Effector memory CD4-positive, alpha-beta T cell (primary cell): ENCODE results near the gene COL21A1.
"Not testable (repeated sequence)": the region's sequence is repeated elsewhere in the genome, so short reads cannot be mapped to it uniquely, and the experiment has no call there.

Source experiments
- DNase-seq, 3 donors: peaks; one replicate each; pipeline ENCODE4 v3.0.0-alpha.2; 2020
- H3K27ac ChIP-seq: 2 replicates; pipeline ENCODE4 v1.7.0; 2013; ENCODE audit warnings: mild to moderate bottlenecking, low read length, moderate library complexity; ENCODE audit not compliant: insufficient read depth, poor library complexity, severe bottlenecking
- H3K27me3 ChIP-seq: replicated peaks from 2 replicates; pipeline ENCODE4 v1.7.0; 2013; ENCODE audit warnings: mild to moderate bottlenecking, low read length; ENCODE audit not compliant: insufficient read depth, control insufficient read depth, poor library complexity, severe bottlenecking
- H3K36me3 ChIP-seq: 2 replicates; pipeline ENCODE4 v1.7.0; 2013; ENCODE audit warnings: mild to moderate bottlenecking, low read length, moderate library complexity; ENCODE audit not compliant: control insufficient read depth, insufficient read depth
- H3K4me1 ChIP-seq: 2 replicates; pipeline ENCODE4 v1.7.0; 2013; ENCODE audit warnings: low read length, mild to moderate bottlenecking; ENCODE audit not compliant: control insufficient read depth, insufficient read depth, poor library complexity, severe bottlenecking
- H3K4me3 ChIP-seq: 2 replicates; pipeline ENCODE4 v1.7.0; 2013; ENCODE audit warnings: low read length, low read depth, mild to moderate bottlenecking; ENCODE audit not compliant: insufficient read depth, poor library complexity, severe bottlenecking
- H3K9me3 ChIP-seq: 2 replicates; pipeline ENCODE4 v1.7.0; 2013; ENCODE audit warnings: mild to moderate bottlenecking, low read length, moderate library complexity; ENCODE audit not compliant: control insufficient read depth

COL21A1 gene

GRCh38 chr6:56026455-56027180 is 220.8 kb downstream of the COL21A1 start:
- Histone ChIP-seq H3K4me3 (no peak overlapping the region), H3K4me1 (no peaks in the 10 kb centered on the region), H3K36me3 (no peaks in the 10 kb centered on the region), H3K27ac (no peak overlapping the region), H3K9me3 (no peaks in the 10 kb centered on the region), H3K27me3 (no peaks in the 10 kb centered on the region)
- DNase-seq, result no peak

DNA sequence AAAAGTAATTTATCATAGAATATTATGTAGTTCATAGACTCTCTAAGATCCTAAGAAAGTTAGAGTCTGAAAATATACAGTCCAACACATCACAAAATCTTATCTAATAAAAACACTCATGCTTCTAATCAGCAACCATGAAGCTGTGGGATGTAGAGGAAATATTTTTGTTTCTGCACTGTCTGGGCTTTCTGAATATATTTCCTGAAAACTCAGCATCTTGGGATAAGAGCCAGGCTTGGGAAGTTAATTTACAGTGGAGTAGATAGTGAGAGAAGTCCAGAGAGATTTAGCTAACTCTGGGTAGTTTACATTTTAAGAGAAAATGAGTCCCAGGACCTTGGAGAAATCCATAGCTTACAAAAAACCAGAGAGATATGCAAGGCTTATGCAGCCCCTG is 221.6 kb downstream of the COL21A1 start:
- no peak overlapping the region for H3K27ac ChIP-seq
- no peaks in the 10 kb centered on the region for H3K36me3 ChIP-seq
- no peaks in the 10 kb centered on the region for H3K27me3 ChIP-seq
- H3K4me1 ChIP-seq, result no peaks in the 10 kb centered on the region
- H3K9me3 ChIP-seq, result no peaks in the 10 kb centered on the region
- no peak for DNase-seq
- no peak overlapping the region for H3K4me3 ChIP-seq

- Histone ChIP-seq H3K4me1 (no peaks in the 10 kb centered on the region), H3K9me3 (no peaks in the 10 kb centered on the region), H3K36me3 (no peaks in the 10 kb centered on the region), H3K27ac (no peak overlapping the region), H3K4me3 (no peak overlapping the region), H3K27me3 (no peaks in the 10 kb centered on the region)
- DNase-seq, result no peak
Measured at GRCh38 chr6:56024931-56025330, 222.4 kb downstream of the COL21A1 start.

DNA sequence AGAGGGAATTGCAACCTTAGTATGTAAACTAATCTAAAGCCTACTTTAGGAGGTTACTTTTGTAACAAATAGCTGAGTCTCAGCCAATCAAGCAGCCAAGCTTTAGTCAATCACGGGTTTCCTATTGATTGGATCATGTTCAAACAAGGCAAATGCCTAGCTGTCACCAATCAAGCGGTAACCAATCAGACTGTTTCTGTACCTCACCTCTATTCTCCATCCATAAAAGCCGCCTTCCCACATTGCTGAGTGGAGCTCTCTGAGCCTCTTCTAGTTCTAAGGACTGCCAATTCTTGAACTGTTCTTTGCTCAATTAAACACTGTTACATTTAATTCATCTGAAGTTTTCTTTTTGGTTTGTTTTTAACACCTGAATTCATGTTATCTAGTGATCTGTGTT is 223.6 kb downstream of the COL21A1 start:
- Histone ChIP-seq H3K27me3 (no peaks in the 10 kb centered on the region), H3K36me3 (no peaks in the 10 kb centered on the region), H3K4me1 (no peaks in the 10 kb centered on the region), H3K9me3 (no peaks in the 10 kb centered on the region), H3K27ac (no peak overlapping the region), H3K4me3 (no peak overlapping the region)
- no peak for DNase-seq

- Histone ChIP-seq H3K9me3 (no peaks in the 10 kb centered on the region), H3K4me3 (no peak overlapping the region), H3K27ac (no peak overlapping the region), H3K27me3 (no peaks in the 10 kb centered on the region), H3K36me3 (no peaks in the 10 kb centered on the region), H3K4me1 (no peaks in the 10 kb centered on the region)
- DNase-seq, result no peak
Measured at GRCh38 chr6:56022678-56023077, 224.7 kb downstream of the COL21A1 start.

- no peaks in the 10 kb centered on the region for H3K4me1 ChIP-seq
- H3K27ac ChIP-seq, result no peak overlapping the region
- H3K27me3 ChIP-seq, result no peaks in the 10 kb centered on the region
- H3K36me3 ChIP-seq, result no peaks in the 10 kb centered on the region
- no peaks in the 10 kb centered on the region for H3K9me3 ChIP-seq
- no peak for DNase-seq
- no peak overlapping the region for H3K4me3 ChIP-seq
Measured at GRCh38 chr6:56021943-56022342, 225.4 kb downstream of the COL21A1 start.

- no peak overlapping the region for H3K27ac ChIP-seq
- no peak for DNase-seq
- H3K4me3 ChIP-seq, result no peak overlapping the region
- H3K36me3 ChIP-seq, result no peaks in the 10 kb centered on the region
- no peaks in the 10 kb centered on the region for H3K4me1 ChIP-seq
- no peaks in the 10 kb centered on the region for H3K9me3 ChIP-seq
- H3K27me3 ChIP-seq, result no peaks in the 10 kb centered on the region
Measured at GRCh38 chr6:56019973-56020372, 227.4 kb downstream of the COL21A1 start.

DNA sequence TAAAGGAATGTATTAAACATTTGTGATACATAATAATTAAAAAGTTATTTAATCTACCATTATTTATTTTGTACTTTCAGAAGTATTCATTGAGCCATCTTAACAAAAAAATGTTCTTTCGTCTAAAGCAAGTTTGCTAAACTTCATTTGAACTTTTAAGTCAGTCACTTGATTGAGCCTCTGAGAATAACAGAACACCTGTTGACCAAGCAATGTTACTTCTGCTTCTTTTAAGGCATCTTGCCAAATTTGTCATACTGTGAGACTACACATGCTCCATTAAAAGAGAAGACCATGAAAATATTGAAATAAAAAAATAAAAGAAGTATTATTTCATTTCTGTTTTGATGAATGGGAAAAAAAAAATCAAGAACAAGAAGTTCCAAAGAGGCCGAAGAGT is 230.2 kb downstream of the COL21A1 start:
- no peak for DNase-seq
- no peaks in the 10 kb centered on the region for H3K4me1 ChIP-seq
- H3K27me3 ChIP-seq, result no peaks in the 10 kb centered on the region
- H3K36me3 ChIP-seq, result no peaks in the 10 kb centered on the region
- H3K9me3 ChIP-seq, result no peaks in the 10 kb centered on the region
- H3K27ac ChIP-seq, result no peak overlapping the region
- H3K4me3 ChIP-seq, result no peak overlapping the region

GRCh38 chr6:56014039-56014438 is 233.3 kb downstream of the COL21A1 start:
- not testable (repeated sequence) for H3K27me3 ChIP-seq, H3K27ac ChIP-seq, H3K4me3 ChIP-seq, H3K9me3 ChIP-seq, DNase-seq, H3K36me3 ChIP-seq, H3K4me1 ChIP-seq

DNA sequence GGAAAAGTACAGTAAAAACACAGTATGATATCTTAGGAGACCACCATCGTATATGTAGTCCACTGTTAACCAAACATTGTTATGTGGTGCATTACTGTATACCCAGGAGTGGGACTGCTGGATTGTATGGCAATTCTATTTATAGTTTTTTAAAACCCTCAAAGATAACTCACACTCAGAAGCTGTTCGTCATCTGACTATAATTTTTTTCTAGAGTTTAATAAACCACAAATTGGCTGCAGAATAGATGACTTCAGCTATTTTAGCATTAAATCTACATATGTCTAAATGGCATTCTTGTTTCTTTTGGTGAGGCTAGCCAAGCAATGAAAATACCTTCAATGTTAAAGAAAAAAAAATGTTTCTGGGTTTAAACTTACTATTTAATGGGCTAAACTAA is 237.7 kb downstream of the COL21A1 start:
- Histone ChIP-seq H3K27ac (no peak overlapping the region), H3K36me3 (no peaks in the 10 kb centered on the region), H3K27me3 (no peaks in the 10 kb centered on the region), H3K4me1 (no peaks in the 10 kb centered on the region), H3K9me3 (no peaks in the 10 kb centered on the region), H3K4me3 (no peak overlapping the region)
- no peak for DNase-seq
